Measurements from ENCODE around the gene AUTS2.

The AUTS2 gene

DNA sequence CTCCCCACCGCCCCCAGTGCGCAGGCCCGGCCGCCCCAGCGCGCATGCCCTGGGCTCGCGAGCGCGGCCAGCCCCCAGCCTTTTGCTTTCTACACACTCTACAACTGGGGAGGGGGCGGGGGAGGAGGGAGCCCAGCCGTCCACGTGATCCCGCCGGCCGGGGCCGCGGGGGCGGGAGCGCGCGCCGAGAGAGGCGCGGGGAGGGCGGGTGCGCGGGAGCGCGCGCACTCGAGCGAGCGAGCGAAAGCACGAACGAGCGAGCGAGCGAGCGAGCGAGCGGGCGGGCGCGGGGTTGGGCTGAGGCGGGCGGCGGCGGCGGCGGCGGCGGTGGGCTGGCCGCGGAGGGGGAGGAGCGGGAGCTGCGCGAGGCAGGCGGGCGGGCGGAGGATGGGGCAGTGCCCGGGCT is at the start of gene AUTS2:
Gene AUTS2 (plus strand): TSS at position 395 of the 406 bp plus-strand sequence. CDS start 1,179 bp downstream, outside the sequence.
- DNase-seq = peak; percentile 51

DNA sequence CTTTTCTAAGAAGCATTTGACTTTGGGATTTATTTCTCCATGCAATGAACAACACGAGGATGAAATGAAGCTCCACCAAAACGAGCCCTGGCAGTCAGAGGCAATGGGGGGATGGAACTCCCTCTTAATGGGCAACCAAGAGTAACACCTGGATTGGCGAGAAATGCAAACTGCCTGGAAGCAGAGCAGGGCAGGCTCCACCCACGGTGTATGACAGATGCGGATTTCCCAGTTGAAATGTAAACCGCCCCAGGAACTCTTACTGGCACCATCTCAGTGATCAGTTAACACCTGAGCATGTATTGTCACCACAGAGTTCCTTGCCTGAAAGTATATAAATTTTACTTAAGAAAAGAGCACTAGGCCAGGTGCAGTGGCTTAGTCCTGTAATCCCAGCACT is 47.3 kb upstream of the AUTS2 start:
- no peak for DNase-seq

DNA sequence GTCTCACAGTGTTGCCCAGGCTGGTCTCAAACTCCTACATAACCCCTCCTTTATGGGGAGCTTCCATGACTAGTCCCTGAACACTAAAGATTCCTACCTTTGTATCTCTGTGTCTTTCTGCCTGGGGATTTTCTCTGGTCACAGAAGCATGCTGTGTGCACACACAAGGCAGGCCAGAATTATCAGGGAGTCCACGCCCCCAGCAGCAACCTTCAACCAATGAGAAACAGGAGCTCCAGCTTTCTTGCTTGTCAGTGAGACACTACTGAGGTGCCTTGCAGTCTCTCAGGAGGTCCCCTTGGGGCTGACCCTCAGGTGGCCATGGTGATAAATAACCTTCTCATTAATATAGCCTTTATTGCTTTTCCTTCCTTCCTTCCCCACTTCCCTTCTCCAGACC is 45.1 kb upstream of the AUTS2 start:
- no peak for DNase-seq

DNA sequence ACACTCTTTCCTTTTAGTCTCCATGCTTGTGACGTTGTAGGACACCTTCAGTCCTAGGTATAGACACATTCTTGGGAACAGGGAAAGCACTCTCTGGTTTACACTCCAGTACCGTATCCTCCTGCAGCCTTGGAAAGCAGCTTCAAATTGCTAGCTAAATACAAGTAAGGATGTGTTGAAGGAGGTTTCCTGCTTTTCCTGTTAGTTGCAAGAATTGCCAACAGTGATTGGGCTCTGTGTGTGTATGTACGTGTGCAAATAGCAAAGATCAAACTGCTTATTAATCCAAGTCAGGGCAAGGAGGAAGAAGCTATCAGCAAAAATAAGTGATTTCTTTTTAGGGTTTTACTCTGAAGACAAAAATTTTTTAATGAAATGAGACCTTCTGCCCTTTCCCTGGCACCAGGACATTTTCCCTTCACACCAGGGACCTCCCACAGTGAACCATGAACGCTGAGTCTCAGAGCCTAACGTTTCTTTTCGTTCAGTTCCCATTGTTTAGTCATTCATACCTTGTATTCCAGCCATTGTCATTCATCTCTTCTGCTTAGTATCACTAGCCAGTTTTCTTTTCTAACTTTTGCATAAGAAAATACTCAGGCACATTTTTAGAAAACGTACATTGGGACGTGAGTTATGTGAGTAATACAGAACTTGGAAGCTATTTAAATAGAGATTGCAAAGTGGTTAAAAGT is 36.9 kb upstream of the AUTS2 start:
- DNase-seq = no peak

DNA sequence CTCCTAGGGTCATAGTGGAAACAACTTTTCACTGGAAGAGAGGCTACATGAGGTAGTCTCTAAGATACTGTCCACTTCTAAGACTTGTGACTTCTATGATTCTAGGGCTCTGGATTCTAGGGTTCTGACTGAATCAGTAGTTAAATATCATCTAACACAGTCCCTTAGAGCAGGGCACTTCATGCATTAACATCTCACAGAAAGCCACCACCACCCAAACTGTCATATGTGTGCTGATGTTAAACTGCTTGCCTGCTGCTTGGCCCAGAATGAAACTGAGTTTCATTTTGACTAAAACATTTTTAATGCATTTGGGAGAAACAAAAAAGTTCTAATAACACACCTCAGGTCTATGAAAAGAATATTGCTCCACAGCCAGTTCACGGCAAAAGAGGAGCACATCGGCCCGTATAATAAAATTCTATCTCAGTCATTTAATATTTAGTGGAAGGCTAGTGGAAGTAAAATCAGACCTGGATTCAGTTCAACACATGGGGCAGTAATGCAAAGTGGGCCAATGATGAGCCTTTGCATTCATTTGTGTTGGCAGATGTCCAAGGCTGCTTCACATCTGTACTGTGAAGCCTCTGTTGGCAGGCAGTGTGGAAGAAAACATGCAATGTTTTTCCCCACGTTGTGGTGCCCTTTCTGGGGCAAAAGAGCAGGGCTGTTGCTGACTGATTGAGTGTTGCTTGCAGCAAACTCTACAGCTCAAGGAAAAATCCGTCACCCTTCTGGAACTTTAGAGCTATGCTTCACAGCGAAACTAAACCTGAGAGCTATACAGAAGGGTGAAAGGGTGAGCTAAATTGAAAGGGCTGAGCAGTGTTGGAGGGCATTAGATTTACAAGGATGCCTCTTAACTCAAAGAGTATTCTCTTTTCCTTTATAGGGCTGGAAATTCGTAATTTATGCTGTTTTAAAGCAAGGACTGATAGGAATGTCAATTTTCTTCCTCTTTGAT is 33.5 kb upstream of the AUTS2 start:
- DNase-seq = no peak

DNA sequence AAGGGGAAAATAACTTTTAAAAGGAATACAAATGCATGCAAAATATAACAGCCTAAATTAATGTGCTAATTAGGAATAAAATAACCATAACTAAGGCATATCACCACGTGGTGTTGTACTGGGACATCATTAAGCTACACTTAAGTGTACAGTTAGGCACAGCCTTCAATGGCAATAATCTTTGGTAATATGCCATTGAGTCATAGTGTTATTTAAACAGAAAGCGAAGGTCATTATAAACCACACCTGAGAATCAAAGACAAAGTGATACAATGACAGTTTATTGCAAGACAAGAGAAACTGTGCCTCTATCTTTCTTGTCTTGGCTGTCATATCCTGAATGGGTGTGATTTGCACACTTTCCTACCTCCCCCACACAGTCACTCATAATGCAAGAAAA is 30.5 kb upstream of the AUTS2 start:
- DNase-seq = no peak

DNA sequence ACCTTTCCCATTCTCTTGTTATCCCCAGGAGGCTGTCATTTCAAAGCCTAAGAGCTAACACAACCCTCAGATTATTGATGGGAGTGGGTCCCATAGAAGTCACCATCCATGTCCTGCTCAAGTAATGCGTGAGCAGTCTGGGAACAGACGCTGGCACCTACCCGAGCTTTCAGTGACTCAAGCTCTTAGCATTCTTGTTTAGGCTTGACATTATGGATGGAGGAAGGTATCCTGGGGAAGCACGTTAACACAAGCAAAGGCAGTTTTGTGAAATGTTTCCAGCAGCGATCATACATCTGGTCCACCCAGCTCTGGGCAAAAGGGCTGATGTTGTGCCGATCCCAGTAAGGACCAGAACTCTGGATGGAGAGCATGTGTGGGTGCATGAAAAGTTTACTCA is 30.0 kb upstream of the AUTS2 start:
- no peak for DNase-seq

DNA sequence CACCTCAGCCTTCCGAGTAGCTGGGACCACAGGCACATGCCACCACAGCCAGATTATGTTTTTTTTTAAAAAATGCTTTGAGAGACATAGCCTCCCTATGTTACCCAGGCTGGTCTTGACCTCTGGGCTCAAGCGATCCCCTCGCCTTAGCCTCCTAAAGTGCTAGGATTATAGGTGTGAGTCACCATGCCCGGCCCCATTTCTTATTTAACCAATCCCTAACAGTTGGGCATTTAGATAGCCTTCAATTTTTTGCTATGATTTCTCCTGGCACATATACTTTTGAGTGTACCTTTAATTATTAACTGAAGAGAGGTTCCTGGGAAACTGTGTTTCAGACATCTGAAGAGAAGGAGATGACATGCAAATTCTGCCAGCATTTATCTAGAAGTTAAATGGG is 22.6 kb upstream of the AUTS2 start:
- no peak for DNase-seq

DNA sequence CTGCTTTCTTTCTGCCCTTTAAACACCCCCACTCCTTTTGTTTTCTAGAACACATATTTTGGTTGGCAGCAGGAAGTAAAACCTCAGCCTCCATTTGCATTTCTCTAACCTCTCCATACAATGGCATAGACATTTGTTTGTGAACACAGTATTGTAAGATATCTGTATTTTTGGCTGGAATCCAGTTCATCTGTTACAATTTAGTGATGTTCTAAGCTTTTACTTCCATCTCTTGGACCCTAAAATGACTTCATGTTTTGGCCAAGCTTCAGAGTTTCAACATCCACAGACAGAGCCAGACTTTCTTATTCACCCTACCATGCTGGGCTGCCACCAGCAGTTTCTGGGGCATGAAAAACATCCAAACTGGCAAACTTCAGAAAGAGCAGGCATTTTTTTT is 21.1 kb upstream of the AUTS2 start:
- DNase-seq = no peak

DNA sequence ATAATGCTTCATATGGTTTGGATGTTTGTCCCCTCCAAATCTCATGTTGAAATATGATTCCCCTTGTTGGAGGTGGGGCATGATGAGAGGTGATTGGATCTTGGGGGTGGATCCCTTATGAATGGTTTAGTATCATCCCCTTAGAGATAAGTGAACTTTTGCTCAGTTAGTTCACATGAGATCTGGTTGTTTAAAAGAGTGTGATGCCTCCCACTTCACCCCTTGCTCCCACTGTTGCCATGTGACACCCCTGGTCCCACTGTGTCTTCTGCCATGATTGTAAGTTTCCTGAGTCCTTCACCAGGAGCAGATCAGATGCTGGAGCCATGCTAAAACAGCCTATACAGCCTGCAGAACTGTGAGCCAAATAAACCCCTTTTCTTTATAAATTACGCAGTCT is 13.1 kb upstream of the AUTS2 start:
- DNase-seq = no peak

DNA sequence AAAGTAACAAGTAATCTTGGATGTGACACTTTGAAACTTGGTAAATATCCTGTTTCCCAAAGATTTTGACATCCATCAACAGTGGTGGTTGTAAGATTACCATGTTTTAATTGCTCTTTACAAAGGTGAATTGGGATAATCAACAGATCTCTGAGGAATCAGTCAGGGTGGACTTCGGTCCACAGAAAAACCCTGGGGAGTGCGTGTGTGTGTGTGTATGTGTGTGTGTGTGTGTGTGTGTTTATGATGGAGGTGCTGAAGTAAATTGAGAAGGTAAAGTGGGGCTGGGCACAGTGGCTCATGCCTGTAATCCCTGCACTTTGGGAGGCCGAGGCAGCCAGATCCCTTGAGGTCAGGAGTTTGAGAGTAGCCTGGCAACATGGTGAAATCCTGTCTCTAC is 12.0 kb upstream of the AUTS2 start:
- DNase-seq = no peak

DNA sequence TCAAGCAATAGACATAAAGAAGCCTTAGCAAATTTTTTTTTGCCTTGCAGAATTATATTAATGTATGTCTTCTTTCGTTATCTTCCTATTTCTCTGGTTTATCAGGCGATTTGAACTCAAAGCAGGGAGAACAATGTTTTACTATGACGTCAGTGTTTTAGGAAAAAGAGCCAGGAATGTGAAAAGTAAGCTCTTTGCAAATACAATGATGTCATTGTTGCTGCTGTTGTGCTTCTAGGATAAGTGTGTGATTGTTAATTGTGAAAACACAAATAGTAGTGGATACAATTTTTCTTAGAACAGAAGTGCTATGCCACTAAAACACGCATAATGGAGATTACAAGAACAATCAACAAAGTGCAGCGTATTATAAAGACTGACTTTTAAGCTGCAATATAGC is 9.5 kb upstream of the AUTS2 start:
- no peak for DNase-seq

DNA sequence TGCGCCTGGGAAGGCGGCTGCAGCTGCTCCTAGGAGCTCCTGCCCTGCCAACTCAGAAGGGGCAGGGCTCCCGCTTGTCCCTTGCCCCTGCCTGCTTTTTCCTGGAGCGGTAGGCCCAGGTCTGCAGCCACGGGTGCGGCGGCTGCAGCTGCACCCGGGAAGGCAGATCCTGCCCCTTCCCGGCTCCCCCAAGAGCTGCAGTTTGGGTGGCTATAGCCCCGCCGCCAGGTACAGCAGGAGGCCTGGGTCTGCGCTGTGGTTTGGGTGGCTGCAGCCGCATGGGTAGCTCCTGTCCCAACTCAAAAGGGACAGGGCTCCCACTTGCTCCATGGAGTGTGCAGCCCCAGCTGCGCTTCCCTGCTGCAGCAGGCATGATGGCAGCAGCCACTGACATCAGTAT is 6.5 kb upstream of the AUTS2 start:
- DNase-seq = no peak

DNA sequence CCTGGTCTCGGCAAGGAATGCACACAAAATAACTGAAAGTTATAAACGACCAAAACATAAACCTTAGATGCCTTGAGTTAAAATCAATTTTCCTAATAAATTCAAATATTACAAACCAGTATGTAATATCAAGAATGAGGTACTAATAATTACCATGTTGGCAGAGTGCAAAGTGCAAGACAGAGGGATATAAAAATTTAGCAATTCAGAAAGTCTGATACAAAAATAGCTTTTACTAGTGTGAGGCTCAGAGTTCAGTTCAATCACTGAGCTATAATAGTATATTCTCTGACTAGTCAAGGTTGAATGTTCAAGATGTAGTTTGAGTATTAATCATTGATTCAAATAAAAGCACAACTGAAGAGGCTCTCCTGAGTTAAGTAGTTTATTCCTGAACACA is 4.8 kb upstream of the AUTS2 start:
- no peak for DNase-seq

DNA sequence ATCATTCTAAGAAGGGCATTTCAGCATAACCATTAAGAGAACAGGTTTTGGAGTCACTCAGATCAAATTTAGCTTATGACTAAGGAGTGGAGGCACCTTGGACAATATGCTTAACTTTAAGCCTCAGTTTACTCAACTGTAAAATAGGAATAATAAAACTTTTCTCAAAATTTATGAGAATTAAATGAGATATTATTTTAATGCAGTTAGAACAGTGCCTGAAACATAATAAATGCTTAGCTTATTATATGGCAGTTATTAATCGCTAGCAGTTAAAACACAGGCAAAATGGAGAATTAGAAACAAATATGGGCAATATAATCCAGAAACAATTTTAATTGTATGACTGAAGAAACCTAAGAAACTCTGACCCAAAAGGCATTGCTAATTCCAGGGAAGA is 2.9 kb upstream of the AUTS2 start:
- DNase-seq = no peak

DNA sequence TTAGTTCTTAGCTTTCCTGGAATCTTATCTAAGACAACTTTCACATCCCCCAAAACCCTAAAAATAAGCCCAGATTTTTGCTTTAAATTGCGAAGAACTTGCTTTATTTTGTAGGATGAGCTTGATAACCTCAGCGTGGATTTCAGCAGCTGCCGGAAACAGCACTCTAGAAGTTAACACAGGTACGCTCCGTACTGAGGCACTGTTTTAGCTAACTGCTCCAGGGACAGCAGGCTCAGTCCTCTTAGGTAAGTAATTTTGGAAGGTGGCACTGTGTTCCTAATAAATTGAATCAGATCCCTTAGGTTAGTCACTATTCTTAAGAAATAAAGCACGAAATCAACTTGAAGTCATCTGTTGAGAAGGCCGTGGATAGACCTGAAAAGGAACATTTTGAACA is 2.2 kb upstream of the AUTS2 start:
- no peak for DNase-seq

DNA sequence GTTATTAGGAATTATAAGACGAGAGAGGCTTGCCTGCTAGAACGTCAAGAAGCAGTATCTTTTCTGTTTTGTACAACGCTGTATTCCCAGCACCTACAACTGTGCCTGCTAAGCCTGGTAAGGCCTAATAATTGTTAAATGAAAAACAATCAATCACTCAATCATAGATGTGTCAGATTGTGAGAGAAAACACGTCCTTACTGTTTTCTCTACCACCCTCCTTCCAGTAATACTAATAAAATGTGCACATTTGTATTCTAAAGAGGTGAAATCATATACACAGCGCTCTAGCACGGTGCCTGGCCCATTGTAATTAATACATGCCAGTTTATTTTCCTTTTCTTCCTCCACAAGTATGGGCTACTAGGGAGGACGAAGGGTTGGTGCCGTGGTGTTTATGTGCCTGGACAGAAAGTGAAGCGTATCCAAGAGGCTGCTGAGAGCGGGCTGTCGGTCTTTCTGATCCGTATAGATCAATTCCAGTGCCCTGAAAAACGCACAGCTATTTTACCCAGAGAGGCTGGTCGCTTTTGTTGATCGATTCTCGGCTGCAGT is 1.5 kb upstream of the AUTS2 start:
- no peak for DNase-seq

DNA sequence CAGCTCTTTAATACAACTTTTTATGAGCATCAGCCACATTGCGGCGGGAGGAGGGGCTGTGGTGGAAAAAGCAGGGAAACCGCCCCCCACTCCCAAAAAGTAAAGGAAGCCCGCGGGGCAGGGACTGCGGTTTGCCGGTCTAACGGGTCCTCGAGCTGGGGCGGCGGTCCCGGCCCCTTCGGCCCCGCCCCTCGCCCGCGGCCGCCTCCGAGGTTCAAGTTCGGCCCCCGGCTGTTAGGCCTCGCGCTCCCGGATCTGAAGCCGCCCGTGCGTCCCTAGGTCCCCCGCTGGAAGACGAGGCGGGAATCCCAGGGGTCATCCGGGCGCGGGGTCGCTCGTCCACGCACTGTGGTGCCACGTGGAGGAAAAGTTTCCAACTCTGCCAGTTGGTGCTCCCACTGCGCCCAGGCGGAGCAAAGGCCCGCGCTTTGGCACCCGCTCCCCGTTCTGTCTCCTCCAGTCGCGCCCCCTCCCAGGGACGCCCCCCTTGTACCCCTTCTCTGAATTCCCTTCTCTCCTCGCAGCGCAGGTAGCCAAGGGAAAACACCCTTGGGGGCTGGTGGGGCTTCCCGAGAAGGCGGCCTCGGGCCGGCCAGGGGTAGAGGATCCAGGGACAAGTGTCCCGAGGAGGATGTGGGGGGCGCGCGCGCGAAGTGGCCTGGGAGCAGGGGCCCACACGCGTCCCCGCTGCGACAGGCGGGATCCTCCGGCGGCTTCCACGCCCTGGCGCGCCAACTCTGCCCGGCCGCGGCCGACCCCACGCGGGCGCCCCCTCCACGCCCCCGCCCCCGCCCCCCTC is 798 bp upstream of the AUTS2 start:
- DNase-seq = peak; percentile 18

DNA sequence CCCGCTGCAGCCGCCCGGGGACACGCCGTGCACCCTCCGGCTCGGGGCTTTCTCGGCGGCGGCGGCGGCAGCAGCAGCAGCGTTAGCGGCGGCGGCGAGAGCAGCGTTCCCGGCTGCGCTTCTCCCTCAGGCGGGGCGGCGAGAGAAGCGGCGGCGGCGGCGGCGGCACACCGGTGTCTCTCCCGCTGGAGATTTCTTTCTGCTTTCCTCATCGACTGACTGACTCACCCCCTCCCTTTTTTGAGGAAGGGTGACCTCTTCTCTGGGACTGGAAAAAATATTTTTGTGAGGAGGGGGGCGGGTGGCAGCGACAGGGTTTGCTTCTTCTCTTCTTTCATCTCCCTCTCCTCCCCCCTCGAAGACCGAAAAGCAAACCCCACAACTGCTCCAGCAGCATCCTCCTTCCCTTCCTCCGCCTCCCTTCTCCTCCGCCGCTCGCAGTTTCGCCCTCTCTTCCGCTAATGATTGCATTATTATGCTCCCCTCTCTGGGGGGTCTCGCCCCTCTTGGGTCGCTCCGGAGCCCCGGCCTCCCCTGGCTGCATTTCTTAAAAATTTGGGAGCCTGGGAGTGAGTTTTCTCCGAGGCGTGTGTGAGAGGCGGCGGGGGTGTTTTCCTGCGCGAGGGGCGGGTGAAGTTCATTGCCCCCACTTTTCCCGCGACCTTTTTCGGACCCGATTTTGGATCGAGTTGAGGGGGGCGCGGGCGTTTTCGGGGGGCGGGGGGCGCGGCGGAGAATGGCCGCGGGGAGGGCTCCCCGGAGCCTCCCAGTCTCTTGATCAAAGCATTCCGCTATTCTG is 411 bp downstream of the AUTS2 start:
- peak; percentile 17 for DNase-seq

DNA sequence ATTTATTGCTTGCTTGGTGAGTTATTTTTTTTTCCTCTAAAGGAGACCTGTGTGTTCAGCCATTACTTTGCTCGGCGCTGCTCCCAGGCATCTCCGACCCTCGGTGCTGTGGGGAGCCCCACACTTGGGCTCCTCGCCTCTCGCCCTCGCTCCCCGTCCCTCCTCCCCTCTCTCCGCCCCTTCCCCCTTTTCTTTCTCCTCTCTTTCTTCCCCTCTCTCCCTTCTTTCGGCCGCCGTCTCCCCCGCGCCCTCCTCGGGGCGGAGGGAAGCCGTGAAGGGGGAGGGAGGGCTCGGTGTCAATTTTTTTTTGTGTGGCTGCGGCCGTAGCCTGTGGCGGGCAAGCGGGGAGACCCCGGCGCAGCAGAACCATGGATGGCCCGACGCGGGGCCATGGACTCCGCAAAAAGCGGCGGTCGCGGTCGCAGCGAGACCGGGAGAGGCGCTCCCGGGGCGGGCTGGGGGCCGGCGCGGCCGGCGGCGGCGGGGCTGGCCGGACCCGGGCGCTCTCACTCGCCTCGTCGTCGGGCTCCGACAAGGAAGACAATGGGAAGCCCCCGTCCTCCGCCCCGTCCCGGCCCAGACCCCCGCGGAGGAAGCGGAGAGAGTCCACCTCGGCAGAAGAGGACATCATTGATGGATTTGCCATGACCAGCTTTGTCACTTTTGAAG is 1.1 kb downstream of the AUTS2 start:
- peak; percentile 16 for DNase-seq

DNA sequence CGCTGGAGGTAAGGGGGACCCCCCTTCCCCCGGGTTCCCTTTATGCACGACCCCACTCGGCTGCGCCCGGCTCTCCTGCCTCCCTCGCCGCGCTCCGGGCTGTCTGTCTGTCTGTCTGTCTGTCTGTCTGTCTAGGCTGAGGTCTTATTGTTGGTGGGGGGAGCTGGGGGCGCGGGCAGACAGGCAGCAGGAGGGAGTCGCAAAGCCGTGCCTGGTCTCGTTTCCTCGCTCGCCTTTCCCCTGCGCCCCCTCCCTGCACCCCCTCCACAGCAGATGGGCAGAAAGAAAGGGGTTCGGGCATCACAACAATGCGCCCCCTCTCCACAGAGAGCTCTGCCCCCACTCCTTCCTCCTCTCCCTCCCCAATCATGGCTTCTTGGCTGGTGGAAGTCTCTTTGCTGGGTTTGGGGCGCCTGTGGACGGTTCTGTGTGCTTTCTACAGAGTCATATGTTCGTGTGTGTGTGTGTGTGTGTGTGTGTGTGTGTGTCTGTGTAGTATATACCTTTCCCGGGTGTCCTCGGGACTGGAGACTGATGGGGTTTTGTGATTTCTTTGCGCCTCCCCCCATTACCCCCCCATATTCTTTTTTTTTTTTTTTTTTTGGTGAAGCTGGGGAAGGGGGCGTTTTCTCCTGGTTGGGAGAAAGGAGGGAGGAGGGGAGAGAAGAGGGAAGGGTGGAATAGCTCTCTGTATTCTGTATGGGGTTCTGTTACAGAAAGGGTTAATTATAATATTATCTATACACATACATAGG is 1.9 kb downstream of the AUTS2 start:
- DNase-seq = no peak
